Measurements from ENCODE around the gene RNF144A. TPM values are rescaled to one million over a fixed set of nuclear protein-coding genes. Genes with fewer than 3 reads are reported as not detected.

RNF144A gene
- total RNA-seq, 1 experiment from 2014 or later: 13.0 TPM

DNA sequence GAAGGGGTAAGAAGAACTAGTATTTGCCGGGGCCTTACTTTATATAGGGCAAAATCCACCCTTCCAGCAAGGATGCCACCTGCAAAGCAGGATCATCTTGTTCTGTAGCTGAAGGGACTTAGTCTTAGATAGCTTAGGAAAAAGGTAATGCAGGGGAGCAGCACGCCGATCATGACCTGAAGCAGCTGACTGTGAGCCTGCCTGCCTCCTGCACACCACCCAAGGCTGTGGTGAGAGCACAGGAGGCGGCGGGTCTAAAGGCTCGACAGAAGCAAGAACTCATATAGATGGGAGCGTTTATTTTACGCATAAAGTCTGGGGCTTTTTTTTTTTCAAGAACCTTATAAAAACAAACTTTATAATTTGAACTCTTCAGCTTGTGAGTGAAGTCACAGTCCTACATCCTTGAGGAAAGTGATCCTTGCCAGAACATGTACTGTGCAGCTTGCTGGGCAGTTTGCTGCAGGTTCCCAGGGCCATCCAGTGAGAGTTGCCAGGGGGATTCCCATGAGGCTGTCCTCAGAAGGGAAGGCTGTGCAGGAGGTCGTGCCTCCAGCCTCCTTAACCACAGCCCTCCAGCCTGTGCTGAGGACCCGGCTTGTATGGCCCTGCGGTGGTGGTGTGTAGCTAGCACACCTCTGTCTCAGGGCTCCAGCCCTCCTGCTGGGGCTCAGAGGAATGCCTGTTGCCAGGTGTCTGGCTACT lies 92.1 kb downstream of the RNF144A start:
- TF ChIP-seq, protein P1, sequence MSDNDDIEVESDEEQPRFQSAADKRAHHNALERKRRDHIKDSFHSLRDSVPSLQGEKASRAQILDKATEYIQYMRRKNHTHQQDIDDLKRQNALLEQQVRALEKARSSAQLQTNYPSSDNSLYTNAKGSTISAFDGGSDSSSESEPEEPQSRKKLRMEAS (IDR thresholded peaks at IDR 0.05): no peak
- TF ChIP-seq SP1 (IDR thresholded peaks at IDR 0.05; ENCODE audit: low read depth): no peak
- TF ChIP-seq TCF7L2 (IDR thresholded peaks at IDR 0.05; ENCODE audit: borderline replicate concordance, extremely low read depth, insufficient read depth, insufficient read length): no peak
- TF ChIP-seq CEBPB (IDR thresholded peaks at IDR 0.05; ENCODE audit: low read depth): no peak
- Histone ChIP-seq H3K4me3 (replicated peaks in 1 of 2; ENCODE audit: low read depth in 1 of 2, low read length in 2 of 2) (no peak overlapping the region), H3K9ac (ENCODE audit: low read length) (no peak overlapping the region), H3K79me2 (ENCODE audit: insufficient read depth, low read length) (no peaks in the 10 kb centered on the region), H3K9me3 (ENCODE audit: control insufficient read depth in 1 of 2, insufficient read depth in 1 of 2, low read depth in 1 of 2, low read length in 2 of 2) (no peaks in the 10 kb centered on the region), H3K27ac (ENCODE audit: low read depth, low read length) (no peak overlapping the region), H3K4me1 (ENCODE audit: control insufficient read depth in 1 of 2, insufficient read depth in 2 of 2, low read length in 2 of 2) (no peaks in the 10 kb centered on the region), H3K36me3 (ENCODE audit: control insufficient read depth in 1 of 2, insufficient read depth in 2 of 2, low read length in 2 of 2) (no peaks in the 10 kb centered on the region), H3K4me2 (ENCODE audit: low read length) (no peak overlapping the region), H4K20me1 (ENCODE audit: insufficient read depth) (no peaks in the 10 kb centered on the region), H3K9me2 (ENCODE audit: insufficient read depth) (no peaks in the 10 kb centered on the region), H3K27me3 (ENCODE audit: insufficient read depth, low read length) (no peaks in the 10 kb centered on the region), H2AFZ (ENCODE audit: low read depth, low read length, poor library complexity, severe bottlenecking) (no peak overlapping the region)
- intact Hi-C loops (cut with micrococcal nuclease): no loop called here
- CTCF ChIA-PET: no interaction called here
- BruUV-seq (replicated peaks): no TSS peak
- POLR2A ChIA-PET: no interaction called here
- no peak for DNase-seq (ENCODE audit: low read depth, low spot score)
- ATAC-seq: 0 out of 2 replicates have a peak, but pooled peaks have one; percentile 38
- RAD21 ChIA-PET (ENCODE audit: low non-redundant PET in 1 of 2, low total read pairs in 2 of 2, uncharacterized antibody in 2 of 2, unreplicated experiment in 2 of 2): no interaction called here

GRCh38 chr2:7010391-7011054 lies 93.3 kb downstream of the RNF144A start:
- no peaks in the 10 kb centered on the region for H3K27me3 ChIP-seq (ENCODE audit: insufficient read depth, low read length)
- DNase-seq (ENCODE audit: low read depth, low spot score): no peak
- H3K36me3 ChIP-seq (ENCODE audit: control insufficient read depth in 1 of 2, insufficient read depth in 2 of 2, low read length in 2 of 2): no peaks in the 10 kb centered on the region
- no peaks in the 10 kb centered on the region for H3K9me3 ChIP-seq (ENCODE audit: control insufficient read depth in 1 of 2, insufficient read depth in 1 of 2, low read depth in 1 of 2, low read length in 2 of 2)
- no peaks in the 10 kb centered on the region for H3K4me1 ChIP-seq (ENCODE audit: control insufficient read depth in 1 of 2, insufficient read depth in 2 of 2, low read length in 2 of 2)
- H3K4me2 ChIP-seq (ENCODE audit: low read length): no peak overlapping the region
- ChIA-PET CTCF (no interaction called here), RAD21 (ENCODE audit: low non-redundant PET in 1 of 2, low total read pairs in 2 of 2, uncharacterized antibody in 2 of 2, unreplicated experiment in 2 of 2) (no interaction called here), POLR2A (no interaction called here)
- H3K27ac ChIP-seq (ENCODE audit: low read depth, low read length): no peak overlapping the region
- no peak for ATAC-seq
- no peaks in the 10 kb centered on the region for H3K9me2 ChIP-seq (ENCODE audit: insufficient read depth)
- H3K9ac ChIP-seq (ENCODE audit: low read length): no peak overlapping the region
- no peak overlapping the region for H2AFZ ChIP-seq (ENCODE audit: low read depth, low read length, poor library complexity, severe bottlenecking)
- H3K4me3 ChIP-seq (replicated peaks in 1 of 2; ENCODE audit: low read depth in 1 of 2, low read length in 2 of 2): no peak overlapping the region
- no peaks in the 10 kb centered on the region for H4K20me1 ChIP-seq (ENCODE audit: insufficient read depth)
- BruUV-seq (replicated peaks): no TSS peak
- H3K79me2 ChIP-seq (ENCODE audit: insufficient read depth, low read length): no peaks in the 10 kb centered on the region
- TF ChIP-seq POLR2A (IDR thresholded peaks at IDR 0.05; ENCODE audit: borderline replicate concordance, extremely low read depth, insufficient read depth, insufficient read length) (no peak), SRF (IDR thresholded peaks at IDR 0.05; ENCODE audit: low read depth) (no peak)
- TF ChIP-seq, protein P2, sequence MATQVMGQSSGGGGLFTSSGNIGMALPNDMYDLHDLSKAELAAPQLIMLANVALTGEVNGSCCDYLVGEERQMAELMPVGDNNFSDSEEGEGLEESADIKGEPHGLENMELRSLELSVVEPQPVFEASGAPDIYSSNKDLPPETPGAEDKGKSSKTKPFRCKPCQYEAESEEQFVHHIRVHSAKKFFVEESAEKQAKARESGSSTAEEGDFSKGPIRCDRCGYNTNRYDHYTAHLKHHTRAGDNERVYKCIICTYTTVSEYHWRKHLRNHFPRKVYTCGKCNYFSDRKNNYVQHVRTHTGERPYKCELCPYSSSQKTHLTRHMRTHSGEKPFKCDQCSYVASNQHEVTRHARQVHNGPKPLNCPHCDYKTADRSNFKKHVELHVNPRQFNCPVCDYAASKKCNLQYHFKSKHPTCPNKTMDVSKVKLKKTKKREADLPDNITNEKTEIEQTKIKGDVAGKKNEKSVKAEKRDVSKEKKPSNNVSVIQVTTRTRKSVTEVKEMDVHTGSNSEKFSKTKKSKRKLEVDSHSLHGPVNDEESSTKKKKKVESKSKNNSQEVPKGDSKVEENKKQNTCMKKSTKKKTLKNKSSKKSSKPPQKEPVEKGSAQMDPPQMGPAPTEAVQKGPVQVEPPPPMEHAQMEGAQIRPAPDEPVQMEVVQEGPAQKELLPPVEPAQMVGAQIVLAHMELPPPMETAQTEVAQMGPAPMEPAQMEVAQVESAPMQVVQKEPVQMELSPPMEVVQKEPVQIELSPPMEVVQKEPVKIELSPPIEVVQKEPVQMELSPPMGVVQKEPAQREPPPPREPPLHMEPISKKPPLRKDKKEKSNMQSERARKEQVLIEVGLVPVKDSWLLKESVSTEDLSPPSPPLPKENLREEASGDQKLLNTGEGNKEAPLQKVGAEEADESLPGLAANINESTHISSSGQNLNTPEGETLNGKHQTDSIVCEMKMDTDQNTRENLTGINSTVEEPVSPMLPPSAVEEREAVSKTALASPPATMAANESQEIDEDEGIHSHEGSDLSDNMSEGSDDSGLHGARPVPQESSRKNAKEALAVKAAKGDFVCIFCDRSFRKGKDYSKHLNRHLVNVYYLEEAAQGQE (IDR thresholded peaks at IDR 0.05; ENCODE audit: low read depth): no peak
- TF ChIP-seq, protein P1 (IDR thresholded peaks at IDR 0.05): no peak
- intact Hi-C loops (cut with micrococcal nuclease): no loop called here

All from HCT116 (cell line).